K562 (cell line): ENCODE measurements around the gene SLC35B1. TPM values are rescaled to one million over a fixed set of nuclear protein-coding genes. Genes with fewer than 3 reads are reported as not detected.
A peak's percentile ranks its signal among the peaks of the same experiment; 100 is the strongest.

Experiments used
- ATAC-seq: fragments of 200-7000 bp; cut with Tn5 transposase; 3 replicates; pipeline ENCODE4 v1.9.1; 2020; ENCODE audit warnings: moderate library complexity
- BruUV-seq: library from RNA; stranded (reverse); fragments of 400-500 nt; replicated peaks from 2 replicates; lab custom pipeline; 2021; lab: Mats Ljungman, UMichigan
- CTCF ChIA-PET: fragments of 300-600 bp; formaldehyde crosslinking; extraction: SDS; loops from one replicate; lab custom pipeline; 2021; ENCODE audit warnings: low intra/inter-chr PET ratio; lab: Yijun Ruan, JAX
- POLR2A ChIA-PET: fragments of 300-600, 350-650 bp; sonication (Branson Sonifier 250); formaldehyde crosslinking; extraction: SDS; loops from one replicate; lab custom pipeline; 2021; ENCODE audit warnings: antibody characterized with exemption, inconsistent platforms; lab: Yijun Ruan, JAX
- DNase-seq, 4 experiments: peaks; one replicate each; pipeline versions ENCODE4 v3.0.0 to v3.0.0-alpha.2; 2011 to 2018; ENCODE audit warnings: low spot score in 3 of 4, mixed read lengths in 3 of 4; ENCODE audit errors: extremely low read depth in 1 of 4
- FAIRE-seq: peaks from 2 replicates; lab custom pipeline; 2011; peaks lifted over from hg19 to GRCh38; lab: Jason Lieb, UNC
- H2AFZ ChIP-seq: 2 replicates; pipeline ENCODE4 v1.6.0; 2011; ENCODE audit warnings: low read depth, low read length, control low read depth, inconsistent platforms
- H3K27ac ChIP-seq: fragments of 200-600 bp; 3 replicates; pipeline ENCODE4 v1.8.0; 2011; ENCODE audit warnings: low read depth, mild to moderate bottlenecking, control low read depth, inconsistent platforms, low read length, moderate library complexity, mixed read lengths; ENCODE audit errors: extremely low read depth
- H3K27me3 ChIP-seq, 2 experiments: fragments of 300-600 bp in 1 of 2; 2 replicates in 1 of 2; 3 replicates in 1 of 2; pipeline versions ENCODE4 v1.6.0 to v1.8.0; 2011; ENCODE audit warnings: inconsistent platforms in 2 of 2, low read length in 2 of 2, mild to moderate bottlenecking in 1 of 2, mixed read lengths in 1 of 2, moderate library complexity in 1 of 2; ENCODE audit not compliant: control insufficient read depth in 2 of 2, insufficient read depth in 2 of 2
- H3K36me3 ChIP-seq: fragments of 300-600 bp; 3 replicates; pipeline ENCODE4 v1.8.0; 2011; ENCODE audit warnings: mild to moderate bottlenecking, low read length, inconsistent platforms; ENCODE audit not compliant: control insufficient read depth, insufficient read depth
- H3K4me1 ChIP-seq, 2 experiments: fragments of 200-600 bp in 1 of 2; replicated peaks in 1 of 2; 2 replicates in 1 of 2; 3 replicates in 1 of 2; pipeline versions ENCODE4 v1.5.1 to v1.8.0; 2011; ENCODE audit warnings: inconsistent platforms in 2 of 2, low read length in 2 of 2, mild to moderate bottlenecking in 1 of 2, mixed read lengths in 1 of 2, moderate library complexity in 1 of 2; ENCODE audit not compliant: control insufficient read depth in 2 of 2, insufficient read depth in 2 of 2
- H3K4me2 ChIP-seq: 2 replicates; pipeline ENCODE4 v1.6.1; 2011; ENCODE audit warnings: low read length, control low read depth, inconsistent platforms, mixed read lengths; ENCODE audit not compliant: insufficient read depth
- H3K4me3 ChIP-seq: fragments of 200-600 bp; sonication (generic), shearing (Covaris generic); 2 replicates; pipeline ENCODE4 v1.5.1; 2016; ENCODE audit warnings: control low read depth, inconsistent platforms
- H3K79me2 ChIP-seq: fragments of 200-600 bp; 3 replicates; pipeline ENCODE4 v1.8.0; 2011; ENCODE audit warnings: low read length, inconsistent platforms; ENCODE audit not compliant: control insufficient read depth, insufficient read depth
- H3K9ac ChIP-seq, 2 experiments: 2 replicates each; pipeline versions ENCODE4 v1.6.0 to v1.6.1; 2011; ENCODE audit warnings: low read depth in 2 of 2, low read length in 2 of 2, control low read depth in 1 of 2, inconsistent platforms in 1 of 2, mild to moderate bottlenecking in 1 of 2, mixed read lengths in 1 of 2; ENCODE audit not compliant: insufficient read depth in 1 of 2
- H3K9me1 ChIP-seq: one replicate; pipeline ENCODE4 v1.6.0; 2011; ENCODE audit warnings: inconsistent platforms, mild to moderate bottlenecking, low read length, moderate library complexity; ENCODE audit not compliant: control insufficient read depth, insufficient read depth
- H3K9me3 ChIP-seq: replicated peaks from 2 replicates; pipeline ENCODE4 v1.5.1; 2011; ENCODE audit warnings: low read depth, low read length, inconsistent platforms; ENCODE audit not compliant: control insufficient read depth, insufficient read depth
- H4K20me1 ChIP-seq: replicated peaks from 2 replicates; pipeline ENCODE4 v1.6.1; 2011; ENCODE audit warnings: low read length, inconsistent platforms, mixed read lengths; ENCODE audit not compliant: control insufficient read depth, insufficient read depth
- ARID1B ChIP-seq: fragments of 450-650 bp; IDR thresholded peaks from 2 replicates; pipeline ENCODE4 v1.6.1; 2016; ENCODE audit warnings: antibody characterized with exemption, mild to moderate bottlenecking, inconsistent platforms
- ATF1 ChIP-seq, 2 experiments: fragments of 450-650 bp in 1 of 2; IDR thresholded peaks; 2 replicates each; pipeline ENCODE4 v1.6.1; 2016; ENCODE audit warnings: missing compliant biosample characterization in 1 of 2, missing genetic modification characterization in 1 of 2
- BCOR ChIP-seq: fragments of 450-650 bp; IDR thresholded peaks from 2 replicates; pipeline ENCODE4 v1.6.1; 2016
- CXXC5 ChIP-seq: fragments of 250-450 bp; sonication (Bioruptor Pico); IDR thresholded peaks from 2 replicates; pipeline ENCODE4 v1.8.0; 2022; ENCODE audit warnings: inconsistent platforms, mild to moderate bottlenecking, moderate library complexity
- ELF1 ChIP-seq: fragments of 200-800 bp; sonication (Bioruptor generic); IDR thresholded peaks from 2 replicates; pipeline ENCODE4 v1.6.1; 2016; ENCODE audit warnings: missing genetic modification characterization, missing compliant biosample characterization
- GATAD2A ChIP-seq: fragments of 450-650 bp; IDR thresholded peaks from 2 replicates; pipeline ENCODE4 v1.6.1; 2017
- GTF2F1 ChIP-seq: IDR thresholded peaks from 2 replicates; pipeline ENCODE4 v1.6.1; 2011; ENCODE audit warnings: low read depth, low read length, improper control_type of control experiment
- HDGF ChIP-seq: fragments of 450-650 bp; IDR thresholded peaks from 2 replicates; pipeline ENCODE4 v1.6.1; 2016
- HNRNPL ChIP-seq: fragments of 200-400 bp; formaldehyde crosslinking; IDR thresholded peaks from 2 replicates; pipeline ENCODE4 v1.6.1; 2017; ENCODE audit warnings: low read depth, mild to moderate bottlenecking, low read length
- KDM4B ChIP-seq, 2 experiments: fragments of 450-650 bp in 1 of 2; sonication (generic) in 1 of 2; IDR thresholded peaks; 2 replicates each; pipeline ENCODE4 v1.6.1; 2016 to 2017; ENCODE audit warnings: borderline replicate concordance in 2 of 2, antibody characterized with exemption in 1 of 2, low read depth in 1 of 2, mild to moderate bottlenecking in 1 of 2
- KDM5B ChIP-seq: fragments of 200-600 bp; sonication (generic); IDR thresholded peaks from 2 replicates; pipeline ENCODE4 v1.6.1; 2012; ENCODE audit warnings: low read depth, mild to moderate bottlenecking, moderate library complexity, low read length, control low read depth, inconsistent platforms; ENCODE audit not compliant: insufficient replicate concordance
- NCOR1 ChIP-seq: fragments of 450-650 bp; IDR thresholded peaks from 2 replicates; pipeline ENCODE4 v1.6.1; 2016; ENCODE audit warnings: mild to moderate bottlenecking, moderate library complexity
- PHF8 ChIP-seq: fragments of 200-600 bp; sonication (generic); IDR thresholded peaks from 2 replicates; pipeline ENCODE4 v1.6.1; 2012; ENCODE audit warnings: mixed run types, mild to moderate bottlenecking, inconsistent platforms, low read length, moderate library complexity, borderline replicate concordance
- POLR2A ChIP-seq: fragments of 450-650 bp; conservative IDR thresholded peaks from 2 replicates; pipeline ENCODE4 v1.6.1; 2016
- POLR2AphosphoS5 ChIP-seq: IDR thresholded peaks from 2 replicates; pipeline ENCODE4 v1.6.1; 2011; ENCODE audit warnings: mild to moderate bottlenecking, low read depth, low read length, moderate library complexity; ENCODE audit not compliant: control insufficient read depth, insufficient read depth
- POLR2G ChIP-seq: fragments of 200-400 bp; formaldehyde crosslinking; IDR thresholded peaks from 2 replicates; pipeline ENCODE4 v1.6.1; 2017; ENCODE audit warnings: low read depth, mild to moderate bottlenecking, antibody characterized with exemption, low read length, moderate library complexity
- POU5F1 ChIP-seq: fragments of 150-350 bp; IDR thresholded peaks from 2 replicates; pipeline ENCODE4 v1.6.1; 2014; ENCODE audit warnings: borderline replicate concordance, low read length, low read depth, mild to moderate bottlenecking; ENCODE audit not compliant: partially characterized antibody
- RBFOX2 ChIP-seq: fragments of 200-400 bp; formaldehyde crosslinking; IDR thresholded peaks from 2 replicates; pipeline ENCODE4 v1.6.1; 2017; ENCODE audit warnings: low read depth, mild to moderate bottlenecking, low read length, moderate library complexity
- RHOXF2B ChIP-seq: fragments of 250-450 bp; sonication (Bioruptor Pico); conservative IDR thresholded peaks from 2 replicates; pipeline ENCODE4 v1.5.1; 2021
- ZNF695 ChIP-seq: fragments of 450-650 bp; formaldehyde crosslinking; IDR thresholded peaks from 2 replicates; pipeline ENCODE4 v1.4.0; 2020; ENCODE audit warnings: mild to moderate bottlenecking, moderate library complexity
- WGBS: fragments of 100-300 bp; shearing (Covaris generic); methylation state at CpG from one replicate; pipeline ENCODE4 v1.1.6; 2016; ENCODE audit warnings: low coverage, mixed read lengths; ENCODE audit not compliant: insufficient coverage; ENCODE audit errors: missing lambda C conversion rate; 5-methylcytosine and 5-hydroxymethylcytosine counted together
- in situ Hi-C: fragments of 300-500 bp; cut with MboI; formaldehyde crosslinking; loops from 4 replicates; pipeline ENCODE4 v1.15.0; 2018; ENCODE audit warnings: inconsistent platforms, mixed read lengths
- intact Hi-C: fragments of 100-400 bp; cut with micrococcal nuclease; formaldehyde crosslinking; loops from 2 replicates; pipeline ENCODE4 v1.14.2; 2022
- polyA plus RNA-seq, 8 experiments: library from polyadenylated mRNA; depleted of rRNA in 4 of 8; stranded (reverse) in 5 of 8; unstranded in 3 of 8; fragments of >200 nt; fragmentation: Nextera tagmentation in 2 of 8; fragmentation: Illumina TruSeq in 1 of 8; extraction: Ambion mirVana in 2 of 8; extraction: Trizol in 1 of 8; gene quantifications; 2 replicates each; pipeline versions ENCODE4 v1.2.1 to v1.2.3, GENCODE V29; 2011 to 2014; ENCODE audit warnings: inconsistent platforms in 1 of 8, missing spikeins in 1 of 8
- total RNA-seq, 7 experiments: library from RNA; depleted of rRNA in 6 of 7; stranded (reverse); fragments of >200 nt in 6 of 7; fragmentation: Illumina TruSeq in 2 of 7; extraction: Trizol in 2 of 7; gene quantifications; 2 replicates each; pipeline versions ENCODE4 v1.2.1 to v1.2.3, GENCODE V29; 2011 to 2021; ENCODE audit warnings: low replicate concordance in 1 of 7
- TF ChIP-seq, protein P1 (sequence below): fragments of 450-650 bp; IDR thresholded peaks from 2 replicates; pipeline ENCODE4 v1.6.1; 2017; ENCODE audit warnings: mild to moderate bottlenecking, moderate library complexity
- TF ChIP-seq, protein P2 (sequence below): sonication (generic); formaldehyde crosslinking; IDR thresholded peaks from 2 replicates; pipeline ENCODE4 v1.9.0; 2022; ENCODE audit warnings: mild to moderate bottlenecking, missing genetic modification reagents

Gene SLC35B1
- total and polyA plus RNA-seq, 9 of the 15 experiments (the other 6 are each of a cell fraction or from before 2014, with no cell fraction given) = 51.4 to 87.9 (median 66.3) TPM

GRCh38 chr17:49700960-49701359, 6.8 kb downstream of the SLC35B1 start (continued):
- no peak for TF ChIP-seq ARID1B

GRCh38 chr17:49699966-49700575, 7.7 kb downstream of the SLC35B1 start:
- intact Hi-C loops = loop anchor here (5.0 to 10.0 kb wide), 2 partner anchors 285 to 297 kb away; partner anchors contain the start of genes DLX3 and PHB1
- Histone ChIP-seq H3K9me3 (no peaks in the 10 kb centered on the region), H2AFZ (no peak overlapping the region), H3K27me3 (no peaks in the 10 kb centered on the region; a peak in 1 of 5 replicates), H3K79me2 (no peaks in the 10 kb centered on the region), H3K4me2 (no peak overlapping the region), H3K9me1 (no peaks in the 10 kb centered on the region), H3K9ac (no peak overlapping the region), H3K4me3 (no peak overlapping the region), H3K36me3 (peaks cover 50% of the 10 kb centered on the region), H4K20me1 (no peaks in the 10 kb centered on the region; the same call in 1 of the 2 replicates), H3K27ac (no peak overlapping the region), H3K4me1 (no peaks in the 10 kb centered on the region; a peak in 1 of 5 replicates)
- in situ Hi-C loops = loop anchor here (5.0 kb wide), 2 partner anchors 128 to 288 kb away; partner anchors contain the start of gene PHB1
- DNase-seq (no peak), ATAC-seq (no peak), FAIRE-seq (no peak)
- CTCF ChIA-PET = interaction anchor here (0.6 to 8.1 kb wide), 2 partner anchors 131 to 337 kb away, joined by 3 to 167 read pairs; no protein-coding TSS in a partner anchor
- no TSS peak for BruUV-seq
- POLR2A ChIA-PET = interaction anchor here (0.6 to 3.5 kb wide), 9 partner anchors 9 to 267 kb away, joined by 3 to 23 read pairs (median 4); partner anchors contain the start of gene SLC35B1
- 86% methylated on average over 8 of the region's 8 CpGs for WGBS
- no peak for TF ChIP-seq ELF1 (tag)
- TF ChIP-seq BCOR = no peak
- TF ChIP-seq POU5F1 = no peak
- TF ChIP-seq RBFOX2 = 0 out of 2 replicates have a peak, but pooled peaks have one; percentile 11
- TF ChIP-seq KDM5B = no peak
- TF ChIP-seq RHOXF2B = no peak
- TF ChIP-seq CXXC5 (CRISPR knock-in tag) = no peak
- no peak for TF ChIP-seq HDGF
- TF ChIP-seq, protein P1, sequence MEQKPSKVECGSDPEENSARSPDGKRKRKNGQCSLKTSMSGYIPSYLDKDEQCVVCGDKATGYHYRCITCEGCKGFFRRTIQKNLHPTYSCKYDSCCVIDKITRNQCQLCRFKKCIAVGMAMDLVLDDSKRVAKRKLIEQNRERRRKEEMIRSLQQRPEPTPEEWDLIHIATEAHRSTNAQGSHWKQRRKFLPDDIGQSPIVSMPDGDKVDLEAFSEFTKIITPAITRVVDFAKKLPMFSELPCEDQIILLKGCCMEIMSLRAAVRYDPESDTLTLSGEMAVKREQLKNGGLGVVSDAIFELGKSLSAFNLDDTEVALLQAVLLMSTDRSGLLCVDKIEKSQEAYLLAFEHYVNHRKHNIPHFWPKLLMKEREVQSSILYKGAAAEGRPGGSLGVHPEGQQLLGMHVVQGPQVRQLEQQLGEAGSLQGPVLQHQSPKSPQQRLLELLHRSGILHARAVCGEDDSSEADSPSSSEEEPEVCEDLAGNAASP = no peak
- no peak for TF ChIP-seq HNRNPL
- TF ChIP-seq POLR2AphosphoS5 = 0 out of 2 replicates have a peak, but pooled peaks have one; percentile 26
- TF ChIP-seq NCOR1 = no peak
- TF ChIP-seq ZNF695 (CRISPR knock-in tag) = no peak
- TF ChIP-seq ATF1 (CRISPR knock-in tag; IDR thresholded peaks at IDR 0.05) = no peak
- TF ChIP-seq ATF1 (tag; IDR thresholded peaks at IDR 0.05) = no peak
- TF ChIP-seq GTF2F1 = no peak
- TF ChIP-seq PHF8 = no peak
- TF ChIP-seq POLR2G = 0 out of 2 replicates have a peak, but pooled peaks have one; percentile 18
- TF ChIP-seq, protein P2, sequence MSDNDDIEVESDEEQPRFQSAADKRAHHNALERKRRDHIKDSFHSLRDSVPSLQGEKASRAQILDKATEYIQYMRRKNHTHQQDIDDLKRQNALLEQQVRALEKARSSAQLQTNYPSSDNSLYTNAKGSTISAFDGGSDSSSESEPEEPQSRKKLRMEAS (CRISPR knock-in tag) = no peak
- no peak for TF ChIP-seq KDM4B (IDR thresholded peaks at IDR 0.05; ENCODE audit: borderline replicate concordance in 2 of 2, low read depth in 1 of 2)
- TF ChIP-seq GATAD2A = no peak
- no peak for TF ChIP-seq POLR2A
